GM18507 (cell line): Measurements from ENCODE around the gene EML2.
"Not testable (repeated sequence)": the region's sequence is repeated elsewhere in the genome, so short reads cannot be mapped to it uniquely, and the experiment has no call there.

Source experiments
- DNase-seq: peaks from one replicate; pipeline ENCODE4 v3.0.0; 2011; ENCODE audit warnings: low read depth; ENCODE audit not compliant: insufficient read length; ENCODE audit errors: extremely low spot score
- FAIRE-seq: peaks from 2 replicates; lab custom pipeline; 2011; peaks lifted over from hg19 to GRCh38; lab: Jason Lieb, UNC

The EML2 gene

DNA sequence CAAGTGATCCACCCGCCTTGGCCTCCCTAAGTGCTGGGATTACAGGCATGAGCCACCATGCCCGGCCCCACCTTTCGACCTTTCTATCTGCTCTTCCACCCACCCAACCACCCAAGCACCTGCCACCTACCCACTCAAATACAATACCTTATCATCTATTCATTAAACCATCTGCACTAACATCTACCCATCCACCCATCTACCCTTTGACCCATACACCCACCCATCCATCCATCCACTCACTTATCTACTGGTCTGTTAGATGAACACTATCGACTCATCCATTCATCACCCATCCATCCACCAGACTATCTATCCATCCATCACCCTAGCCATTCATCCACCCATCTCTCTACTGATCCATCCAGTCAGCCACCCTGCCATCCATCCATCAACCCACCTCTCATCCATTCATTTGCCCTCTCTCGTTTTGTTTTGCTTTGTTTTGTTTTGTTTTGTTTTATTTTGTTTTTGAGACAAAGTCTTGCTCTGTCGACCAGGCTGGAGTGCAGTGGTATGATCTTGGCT, 17.2 kb downstream of the EML2 start:
- FAIRE-seq (no peak), DNase-seq (no peak)

GRCh38 chr19:45621389-45621788, 17.8 kb downstream of the EML2 start:
- FAIRE-seq: no peak
- no peak for DNase-seq

- no peak for FAIRE-seq
- no peak for DNase-seq
These were observed 22.5 kb downstream of the EML2 start for GRCh38 chr19:45616704-45617017.

- FAIRE-seq: peak; percentile 93
These were observed 23.1 kb downstream of the EML2 start for GRCh38 chr19:45615795-45616703.

DNA sequence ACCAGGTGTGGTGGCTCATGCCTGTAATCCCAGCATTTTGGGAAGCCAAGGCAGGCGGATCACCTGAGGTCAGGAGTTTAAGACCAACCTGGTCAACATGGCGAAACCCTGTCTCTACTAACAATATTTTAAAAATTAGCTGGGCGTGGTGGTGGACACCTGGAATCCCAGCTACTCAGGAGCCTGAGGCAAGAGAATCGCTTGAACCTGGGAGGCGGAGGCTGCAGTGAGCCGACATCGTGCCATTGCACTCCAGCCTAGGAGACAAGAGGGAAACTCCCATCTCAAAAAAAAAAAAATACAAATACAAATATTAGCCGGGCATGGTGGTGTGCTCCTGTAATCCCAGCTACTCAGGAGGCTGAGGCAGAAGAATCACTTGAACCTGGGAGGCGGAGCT, 24.1 kb downstream of the EML2 start:
- DNase-seq, FAIRE-seq: not testable (repeated sequence)

More at GRCh38 chr19:45615795-45616703, 23.1 kb downstream of the EML2 start:
- DNase-seq: peak; percentile 83

DNA sequence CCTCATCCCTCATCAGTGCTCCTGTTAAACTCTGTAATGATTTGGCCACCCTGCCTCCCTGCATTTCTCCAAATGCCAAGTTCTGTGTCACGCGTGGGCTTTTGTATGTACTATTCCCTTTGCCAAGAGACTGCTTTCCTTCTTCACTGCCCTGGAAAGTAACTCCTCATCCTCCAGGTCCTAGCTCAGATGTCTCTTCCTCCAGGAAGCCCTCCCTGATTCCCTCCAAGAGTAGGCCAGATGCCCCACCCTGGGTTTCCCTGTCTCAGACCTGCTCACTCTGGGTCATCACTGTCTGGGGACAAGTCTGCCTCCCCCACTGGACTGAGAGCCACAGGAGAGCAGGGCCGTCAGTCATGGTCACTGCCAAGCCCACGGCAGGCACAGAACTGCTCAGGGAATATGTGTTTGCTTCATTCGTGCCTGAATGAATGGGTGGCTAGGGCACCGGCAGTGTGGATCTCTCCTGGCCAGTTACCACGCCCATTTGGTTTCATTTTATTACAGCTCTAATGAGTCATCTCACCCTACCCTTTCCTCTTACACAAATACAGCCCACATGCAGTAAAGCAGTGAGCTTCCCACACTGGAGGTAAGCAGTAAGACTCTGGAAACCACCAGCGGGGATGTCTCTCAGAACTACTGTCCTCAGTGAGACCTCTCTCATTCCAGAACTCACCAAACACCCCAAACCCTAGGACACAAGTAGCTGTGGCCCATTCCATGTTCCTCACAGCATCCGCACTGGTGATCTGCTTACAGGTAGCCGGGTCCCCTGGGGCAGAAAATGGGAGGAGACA, 25.1 kb downstream of the EML2 start:
- FAIRE-seq (peak; percentile 80), DNase-seq (peak; percentile 59)

DNA sequence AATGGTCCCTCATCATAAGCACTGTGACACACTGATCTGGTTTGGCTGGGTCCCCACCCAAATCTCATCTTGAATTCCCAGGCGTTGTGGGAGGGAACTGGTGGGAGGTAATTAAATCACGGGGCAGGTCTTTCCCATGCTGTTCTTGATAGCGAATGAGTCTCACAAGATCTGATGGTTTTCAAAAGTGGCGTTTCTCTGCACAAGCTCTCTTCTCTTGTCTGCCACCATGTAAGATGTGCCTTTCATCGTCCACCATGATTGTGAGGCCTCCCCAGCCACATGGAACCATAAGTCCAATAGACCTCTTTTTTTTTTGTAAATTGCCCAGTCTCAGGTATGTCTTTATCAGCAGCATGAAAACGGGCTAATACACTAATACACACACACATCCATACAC, 30.2 kb downstream of the EML2 start:
- FAIRE-seq (no peak), DNase-seq (no peak)

GRCh38 chr19:45607071-45608029, 31.8 kb downstream of the EML2 start:
- DNase-seq (no peak), FAIRE-seq (peak; percentile 54)

GRCh38 chr19:45601524-45602374, 37.4 kb downstream of the EML2 start, which contains the start of gene GPR4:
Gene GPR4 (minus strand): TSS chr19:45602212. CDS start chr19:45591866, 10,346 bp downstream.
- no peak for DNase-seq
- FAIRE-seq: no peak

GRCh38 chr19:45601115-45601514, 38.1 kb downstream of the EML2 start:
- no peak for DNase-seq
- FAIRE-seq: no peak

DNA sequence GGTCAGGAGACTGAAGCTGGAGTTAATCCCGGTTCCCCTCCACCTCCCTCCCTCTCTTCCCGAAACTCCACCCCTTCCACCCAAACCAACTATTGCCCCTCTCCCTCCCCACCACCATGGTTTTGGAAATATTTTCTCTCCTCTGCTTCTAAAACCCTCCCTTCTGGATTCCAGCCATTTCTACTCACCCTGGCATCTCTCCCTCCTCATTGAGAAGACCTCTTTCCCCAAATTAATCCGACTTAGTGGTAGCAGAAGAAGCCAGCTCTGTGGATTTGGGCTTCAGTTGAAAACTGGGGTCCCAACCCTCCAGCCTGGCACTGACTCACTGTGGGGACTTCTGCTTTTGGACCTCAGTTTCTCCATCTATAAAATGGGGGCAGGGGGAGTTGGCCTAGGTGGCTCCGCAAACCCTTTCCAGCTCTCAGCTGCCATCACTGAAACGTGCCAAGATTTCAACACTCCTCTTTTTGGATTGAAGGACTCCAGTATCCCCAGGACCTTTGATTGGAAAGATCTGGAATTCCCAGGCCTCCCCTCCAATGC, 38.8 kb downstream of the EML2 start:
- FAIRE-seq: no peak
- no peak for DNase-seq

GRCh38 chr19:45599286-45599685, 39.9 kb downstream of the EML2 start:
- no peak for DNase-seq
- no peak for FAIRE-seq

- FAIRE-seq (peak; percentile 47), DNase-seq (no peak)
These were observed 40.8 kb downstream of the EML2 start for GRCh38 chr19:45598267-45599001.

DNA sequence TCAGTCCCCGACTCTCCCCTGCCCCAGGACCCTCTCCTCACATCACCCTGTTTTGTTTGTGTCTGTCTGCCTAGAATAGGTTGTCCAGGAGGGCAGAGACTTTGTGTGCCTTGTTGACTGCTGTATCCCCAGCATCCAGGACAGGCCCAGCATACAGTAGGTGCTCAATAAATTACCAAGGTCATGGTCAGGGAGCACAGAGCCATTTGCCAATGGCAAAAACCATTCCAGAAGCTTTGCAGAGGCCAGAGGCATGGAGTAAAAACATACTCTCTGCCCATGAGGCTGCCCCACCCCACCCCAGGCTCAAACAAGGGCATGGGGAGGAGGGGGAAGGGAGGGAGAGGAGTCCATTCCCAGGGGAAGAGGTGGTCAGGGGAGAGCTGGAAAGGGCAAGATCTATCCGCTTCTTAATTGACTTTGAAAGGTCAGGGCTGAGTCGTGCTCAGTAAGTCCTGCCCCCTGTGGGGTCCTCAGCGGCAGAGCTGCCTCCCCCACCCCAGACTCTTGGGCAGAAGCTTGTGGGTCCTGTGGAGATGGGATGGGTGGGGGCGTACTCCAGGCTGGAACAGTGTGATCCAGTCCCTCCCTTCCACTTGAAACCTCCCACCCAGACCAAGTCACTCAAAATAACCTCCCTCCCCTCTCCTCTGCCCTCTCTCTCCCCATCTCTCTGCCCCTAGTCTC, 41.6 kb downstream of the EML2 start:
- DNase-seq (no peak), FAIRE-seq (no peak)

GRCh38 chr19:45595814-45596213, 43.4 kb downstream of the EML2 start:
- no peak for FAIRE-seq
- DNase-seq: no peak

GRCh38 chr19:45593520-45593919, 45.7 kb downstream of the EML2 start:
- DNase-seq: no peak

GRCh38 chr19:45592366-45592765, 46.8 kb downstream of the EML2 start:
- FAIRE-seq (no peak), DNase-seq (no peak)

More at GRCh38 chr19:45593520-45593919, 45.7 kb downstream of the EML2 start:
- no peak for FAIRE-seq
